Activated T-cell treated with anti-CD3 and anti-CD28 coated beads, Interleukin-2, amount 50 U/mL, for 72 hours (primary cell): ENCODE measurements around the gene TMEM72. TPM values are rescaled to one million over a fixed set of nuclear protein-coding genes. Genes with fewer than 3 reads are reported as not detected.

Experiments
- ATAC-seq, 2 donors: fragments of 150-1000 bp; cut with Tn5 transposase; replicated peaks in 1 of 2; 2 replicates each; pipeline ENCODE4 v1.10.0; 2021; ENCODE audit warnings: moderate library complexity in 2 of 2, mild to moderate bottlenecking in 1 of 2
- DNase-seq, 2 donors: peaks; one replicate each; pipeline ENCODE4 v3.0.0; 2021 to 2022; ENCODE audit warnings: mixed read lengths in 1 of 2
- H3K27ac Mint-ChIP-seq: one replicate; pipeline ENCODE4 v1.8.0; 2022; ENCODE audit warnings: mild to moderate bottlenecking, moderate library complexity, mixed read lengths
- H3K27me3 Mint-ChIP-seq: one replicate; pipeline ENCODE4 v1.8.0; 2022; ENCODE audit warnings: low read depth, mixed read lengths
- H3K36me3 Mint-ChIP-seq, 2 donors: one replicate each; pipeline ENCODE4 v1.8.0; 2022; ENCODE audit warnings: mixed read lengths in 2 of 2, mild to moderate bottlenecking in 1 of 2; ENCODE audit not compliant: insufficient read depth in 2 of 2
- H3K4me1 Mint-ChIP-seq: one replicate; pipeline ENCODE4 v1.8.0; 2022; ENCODE audit warnings: low read depth, mixed read lengths
- H3K4me3 Mint-ChIP-seq, 2 donors: one replicate each; pipeline ENCODE4 v1.8.0; 2022; ENCODE audit warnings: mild to moderate bottlenecking in 2 of 2, mixed read lengths in 2 of 2, moderate library complexity in 2 of 2
- H3K9me3 Mint-ChIP-seq, 2 donors: one replicate each; pipeline ENCODE4 v1.8.0; 2022; ENCODE audit warnings: mixed read lengths in 2 of 2
- total RNA-seq, 2 donors: library from RNA; stranded (reverse); gene quantifications; one replicate each; pipeline ENCODE4 v1.2.3, GENCODE V29; 2022

TMEM72 gene
- total RNA-seq, 2 donors from 2014 or later = not detected

DNA sequence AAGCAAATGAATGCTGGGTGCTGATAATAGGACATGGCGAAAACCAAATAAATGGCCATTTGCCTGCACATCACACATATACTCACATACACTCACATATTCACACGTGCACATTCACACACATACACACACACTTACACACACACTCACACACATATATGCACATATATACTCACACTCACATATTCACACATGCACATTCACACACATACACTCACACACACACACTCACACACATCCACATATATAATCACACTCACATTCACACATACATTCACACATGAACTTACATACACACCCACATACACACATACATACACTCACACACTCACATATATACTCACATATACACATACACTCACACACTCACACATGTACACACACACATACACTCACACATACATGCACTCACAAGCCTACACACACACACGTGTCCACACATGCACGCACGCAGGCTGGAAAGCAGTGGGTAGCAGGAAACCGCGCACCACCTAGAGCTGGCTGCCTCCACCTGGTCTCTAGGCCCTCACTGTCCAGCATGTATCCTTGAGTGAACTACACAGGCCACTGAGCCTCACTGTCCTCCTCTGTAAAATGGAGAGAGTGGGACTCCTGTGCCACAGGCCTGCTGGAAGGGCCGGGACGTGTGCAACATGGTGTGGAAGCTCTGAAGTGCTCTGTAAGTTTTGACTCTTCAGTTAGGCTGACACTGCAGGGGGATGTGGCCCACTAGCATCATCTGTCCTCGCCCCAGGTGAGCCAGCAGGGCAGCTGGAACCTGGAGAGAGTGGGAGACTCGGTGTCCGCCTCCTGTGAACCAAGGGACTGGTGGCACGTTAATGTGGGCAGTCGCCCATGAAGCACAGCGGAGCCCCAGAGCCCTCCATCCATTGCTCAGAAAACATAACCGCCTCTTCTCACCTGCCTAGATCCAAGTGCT lies 14.9 kb downstream of the TMEM72 start:
- no peak for DNase-seq
- Mint-ChIP-seq H3K27me3 (no peaks in the 10 kb centered on the region), H3K27ac (no peak overlapping the region), H3K4me1 (no peaks in the 10 kb centered on the region), H3K9me3 (no peaks in the 10 kb centered on the region), H3K4me3 (no peak overlapping the region), H3K36me3 (no peaks in the 10 kb centered on the region)
- ATAC-seq = no peak

- Mint-ChIP-seq H3K27ac (no peak overlapping the region), H3K27me3 (no peaks in the 10 kb centered on the region), H3K4me1 (no peaks in the 10 kb centered on the region), H3K36me3 (no peaks in the 10 kb centered on the region), H3K9me3 (no peaks in the 10 kb centered on the region), H3K4me3 (no peak overlapping the region)
- DNase-seq = no peak
- ATAC-seq = no peak
Observed at GRCh38 chr10:44926751-44927351, 15.7 kb downstream of the TMEM72 start.

GRCh38 chr10:44927352-44927751 lies 16.2 kb downstream of the TMEM72 start:
- Mint-ChIP-seq H3K4me3 (no peak overlapping the region), H3K27me3 (no peaks in the 10 kb centered on the region), H3K9me3 (no peaks in the 10 kb centered on the region), H3K36me3 (no peaks in the 10 kb centered on the region), H3K4me1 (no peaks in the 10 kb centered on the region), H3K27ac (no peak overlapping the region)
- ATAC-seq (peak in 1 of 2 donors; percentile 38), DNase-seq (no peak)

DNA sequence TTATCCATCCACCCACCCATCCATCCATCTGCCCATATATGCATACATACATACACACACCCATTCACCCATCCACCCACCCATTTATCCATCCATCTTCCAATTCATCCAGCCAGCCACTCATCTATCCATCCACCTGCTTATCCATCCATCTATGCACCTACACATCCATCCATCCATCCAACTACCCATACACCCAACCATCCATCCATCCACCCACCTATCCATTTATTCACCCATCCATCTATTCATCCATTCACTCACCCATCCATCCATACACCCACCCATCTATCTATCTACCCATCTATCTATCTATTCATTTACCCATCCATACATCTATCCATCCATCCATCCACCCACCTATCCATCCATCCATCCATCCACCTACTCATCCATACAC lies 17.3 kb downstream of the TMEM72 start:
- no peak for ATAC-seq
- Mint-ChIP-seq H3K9me3 (no peaks in the 10 kb centered on the region), H3K27me3 (no peaks in the 10 kb centered on the region), H3K27ac (no peak overlapping the region), H3K36me3 (no peaks in the 10 kb centered on the region), H3K4me3 (no peak overlapping the region), H3K4me1 (no peaks in the 10 kb centered on the region)
- no peak for DNase-seq

DNA sequence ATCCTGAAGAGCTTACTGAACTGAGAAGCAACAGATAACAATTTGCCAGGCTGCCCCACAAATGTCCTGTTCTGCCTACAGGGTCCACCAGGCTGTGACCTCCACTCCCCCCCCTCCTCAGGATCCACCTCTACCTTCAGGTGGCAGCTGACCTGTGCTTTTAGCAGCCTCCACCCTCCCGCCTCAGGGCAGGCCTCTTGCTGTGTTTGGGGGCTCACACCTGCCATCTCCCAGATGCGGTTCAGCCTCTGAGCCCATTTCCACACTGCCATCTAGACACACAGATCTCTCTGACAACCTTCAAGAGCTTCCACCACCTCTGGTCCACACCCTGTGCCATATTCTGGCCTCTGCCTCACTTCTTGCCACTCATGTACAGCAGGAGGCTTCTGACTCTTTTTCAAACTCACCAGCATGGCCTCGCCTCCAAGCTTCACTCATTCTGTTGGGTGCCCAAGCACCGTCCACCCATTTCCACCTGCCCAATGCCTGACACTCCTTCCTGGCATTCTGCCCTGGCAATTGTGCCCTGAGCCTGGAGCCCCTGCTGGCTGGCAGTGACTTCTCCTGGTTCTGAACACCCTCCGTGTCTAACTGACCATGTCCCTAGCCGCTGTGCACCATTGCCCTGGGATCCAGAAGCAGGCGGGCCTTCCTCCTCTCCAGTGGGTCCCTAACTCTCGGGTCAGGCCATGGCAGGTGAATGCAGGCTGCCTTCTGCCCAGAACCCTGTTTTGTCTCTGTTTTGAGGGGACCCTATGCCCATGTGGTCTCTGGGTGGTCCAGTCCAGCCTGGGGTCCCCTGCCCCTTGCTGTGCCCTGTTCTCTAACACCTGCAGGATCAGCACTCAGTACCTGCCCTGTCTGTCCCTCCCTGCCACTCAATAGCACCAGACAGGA lies 18.5 kb downstream of the TMEM72 start:
- Mint-ChIP-seq H3K4me3 (no peak overlapping the region), H3K4me1 (no peaks in the 10 kb centered on the region), H3K36me3 (no peaks in the 10 kb centered on the region), H3K9me3 (no peaks in the 10 kb centered on the region), H3K27ac (no peak overlapping the region), H3K27me3 (no peaks in the 10 kb centered on the region)
- ATAC-seq (no peak), DNase-seq (no peak)

DNA sequence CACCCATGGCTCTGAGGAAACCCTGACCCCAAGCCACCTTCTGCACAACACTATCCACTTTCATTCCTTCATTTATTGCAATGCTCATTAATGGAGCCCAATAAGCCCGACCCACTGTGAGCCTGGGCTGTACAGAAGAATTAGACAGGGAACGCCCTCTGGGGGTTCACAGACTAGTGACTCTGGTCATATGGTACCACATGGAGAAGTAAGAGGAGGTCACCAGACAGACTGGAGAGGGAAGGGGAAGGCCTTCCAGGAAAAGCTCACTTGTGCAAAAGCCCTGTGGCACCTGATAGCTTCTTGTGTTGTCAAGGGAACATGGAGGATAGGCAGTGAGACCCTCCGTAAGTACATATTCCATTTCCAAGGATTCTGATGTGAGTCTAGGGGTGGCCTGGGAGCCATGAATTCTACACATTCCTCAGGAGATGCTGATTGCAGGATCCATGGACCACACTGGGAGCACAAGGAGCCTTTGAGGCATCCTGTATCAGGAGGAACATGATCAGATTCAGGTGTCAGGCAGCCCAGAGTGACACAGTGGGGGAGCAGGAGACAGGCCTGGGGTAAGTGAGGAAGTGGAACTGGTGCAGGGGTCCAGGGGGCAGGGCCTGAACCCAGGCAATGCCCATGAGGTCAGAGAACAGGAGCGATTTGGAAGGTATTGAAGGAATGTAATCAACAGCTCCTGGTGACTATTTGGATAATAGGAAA lies 19.9 kb downstream of the TMEM72 start:
- DNase-seq (no peak), ATAC-seq (no peak)
- Mint-ChIP-seq H3K36me3 (no peaks in the 10 kb centered on the region), H3K27ac (no peak overlapping the region), H3K4me1 (peaks cover 6% of the 10 kb centered on the region), H3K4me3 (no peak overlapping the region), H3K27me3 (no peaks in the 10 kb centered on the region), H3K9me3 (no peaks in the 10 kb centered on the region)

DNA sequence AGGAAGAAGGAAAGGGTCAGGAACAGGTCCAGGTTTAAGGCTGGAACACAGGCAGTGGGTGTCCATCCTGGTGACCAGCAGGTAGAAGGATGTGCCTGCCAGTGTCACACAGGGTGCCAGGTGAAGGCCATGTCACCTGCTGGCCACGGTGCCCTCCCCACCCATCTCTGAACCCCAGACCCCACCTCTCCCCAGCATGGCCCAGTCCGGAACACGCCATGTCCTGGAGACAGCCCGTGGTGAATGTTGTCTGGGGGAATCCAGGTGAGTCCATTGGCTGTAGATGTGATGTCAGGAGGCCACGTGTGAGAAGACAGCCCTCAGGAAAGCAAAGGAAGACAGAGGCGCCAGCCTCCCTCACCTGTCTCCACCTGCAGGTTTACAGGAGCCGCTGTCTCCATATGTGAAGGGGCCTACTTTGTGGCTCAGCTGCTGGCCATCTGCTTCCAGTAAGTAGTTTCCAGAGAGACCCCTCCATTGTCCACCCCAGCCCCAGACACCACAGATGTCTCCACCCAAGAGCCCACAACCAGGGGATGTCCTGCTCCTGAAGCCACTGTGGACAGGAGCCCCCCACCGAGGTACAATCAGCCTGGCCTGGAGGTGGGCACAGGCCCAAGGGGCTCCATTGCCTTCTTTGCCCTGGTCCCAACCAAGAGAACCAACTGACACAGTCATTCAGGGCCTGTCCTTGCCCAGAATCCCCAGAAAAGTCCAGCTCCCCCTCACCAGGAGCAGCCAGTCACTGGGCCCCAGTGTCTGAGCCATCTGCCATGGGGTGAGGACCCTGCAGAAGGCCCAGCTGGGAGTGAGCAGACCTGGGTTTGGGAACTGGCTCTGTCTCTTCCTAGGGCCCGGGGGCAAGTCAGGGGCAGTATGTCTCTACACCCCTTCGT lies 20.7 kb downstream of the TMEM72 start:
- no peak for DNase-seq
- H3K4me1 Mint-ChIP-seq = peaks cover 6% of the 10 kb centered on the region

GRCh38 chr10:44932517-44933450 lies 21.6 kb downstream of the TMEM72 start:
- Mint-ChIP-seq H3K36me3 (no peaks in the 10 kb centered on the region), H3K9me3 (no peaks in the 10 kb centered on the region)

More for the DNA sequence above, 20.7 kb downstream of the TMEM72 start:
- Mint-ChIP-seq H3K9me3 (no peaks in the 10 kb centered on the region), H3K4me3 (no peak overlapping the region), H3K27ac (no peak overlapping the region), H3K27me3 (no peaks in the 10 kb centered on the region), H3K36me3 (no peaks in the 10 kb centered on the region)
- ATAC-seq = peak in 1 of 2 donors; percentile 6

DNA sequence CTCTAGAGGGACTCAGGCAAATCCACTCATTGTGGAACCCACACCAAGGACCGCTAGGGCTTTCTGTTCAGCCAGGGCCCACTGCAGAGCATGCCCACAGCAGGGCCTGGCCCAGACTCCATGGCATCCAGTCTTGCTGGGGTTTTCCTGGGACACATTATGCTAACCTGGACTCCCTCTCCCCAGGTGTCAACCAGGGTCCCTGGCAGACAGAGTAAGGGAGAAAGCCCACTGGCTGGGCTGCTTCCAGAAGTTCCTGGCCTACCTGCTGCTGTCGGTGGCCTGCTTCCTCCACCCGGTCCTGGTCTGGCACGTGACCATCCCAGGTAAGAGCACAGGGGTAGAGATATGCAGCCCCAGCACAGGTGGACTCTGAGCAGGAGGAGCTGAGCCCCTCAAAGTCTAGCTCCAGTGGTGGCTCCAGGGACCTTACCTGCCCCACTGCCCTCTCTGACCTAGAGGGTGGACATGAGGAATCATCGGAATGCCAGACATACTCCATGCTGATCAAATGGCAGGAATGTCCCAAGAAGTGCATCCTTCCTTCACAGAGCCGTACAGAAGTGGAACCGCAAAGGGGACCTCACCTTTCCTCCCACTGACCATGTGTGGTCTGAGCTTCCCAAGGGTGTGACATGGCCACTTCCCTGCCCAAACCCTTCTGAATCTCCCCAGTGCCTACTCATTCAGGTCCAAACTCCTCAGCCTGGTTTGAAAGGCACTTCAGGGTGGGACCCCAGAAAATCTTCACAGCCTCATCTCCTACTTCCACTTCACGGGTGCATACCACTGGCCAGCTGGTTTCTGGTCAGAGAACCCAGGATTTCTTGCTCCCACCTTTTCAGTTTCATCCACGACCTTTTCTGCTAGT lies 22.5 kb downstream of the TMEM72 start:
- H3K9me3 Mint-ChIP-seq = no peaks in the 10 kb centered on the region
- no peak overlapping the region for H3K27ac Mint-ChIP-seq
- H3K36me3 Mint-ChIP-seq = no peaks in the 10 kb centered on the region
- no peak overlapping the region for H3K4me3 Mint-ChIP-seq
- no peaks in the 10 kb centered on the region for H3K27me3 Mint-ChIP-seq
- ATAC-seq (no peak), DNase-seq (no peak)
- H3K4me1 Mint-ChIP-seq = peaks cover 6% of the 10 kb centered on the region

More at GRCh38 chr10:44932517-44933450, 21.6 kb downstream of the TMEM72 start:
- Mint-ChIP-seq H3K4me3 (no peak overlapping the region), H3K27me3 (no peaks in the 10 kb centered on the region), H3K27ac (no peak overlapping the region), H3K4me1 (peaks cover 6% of the 10 kb centered on the region)
- ATAC-seq (peak; percentile 96 to 97), DNase-seq (peak; percentile 86 to 91)

DNA sequence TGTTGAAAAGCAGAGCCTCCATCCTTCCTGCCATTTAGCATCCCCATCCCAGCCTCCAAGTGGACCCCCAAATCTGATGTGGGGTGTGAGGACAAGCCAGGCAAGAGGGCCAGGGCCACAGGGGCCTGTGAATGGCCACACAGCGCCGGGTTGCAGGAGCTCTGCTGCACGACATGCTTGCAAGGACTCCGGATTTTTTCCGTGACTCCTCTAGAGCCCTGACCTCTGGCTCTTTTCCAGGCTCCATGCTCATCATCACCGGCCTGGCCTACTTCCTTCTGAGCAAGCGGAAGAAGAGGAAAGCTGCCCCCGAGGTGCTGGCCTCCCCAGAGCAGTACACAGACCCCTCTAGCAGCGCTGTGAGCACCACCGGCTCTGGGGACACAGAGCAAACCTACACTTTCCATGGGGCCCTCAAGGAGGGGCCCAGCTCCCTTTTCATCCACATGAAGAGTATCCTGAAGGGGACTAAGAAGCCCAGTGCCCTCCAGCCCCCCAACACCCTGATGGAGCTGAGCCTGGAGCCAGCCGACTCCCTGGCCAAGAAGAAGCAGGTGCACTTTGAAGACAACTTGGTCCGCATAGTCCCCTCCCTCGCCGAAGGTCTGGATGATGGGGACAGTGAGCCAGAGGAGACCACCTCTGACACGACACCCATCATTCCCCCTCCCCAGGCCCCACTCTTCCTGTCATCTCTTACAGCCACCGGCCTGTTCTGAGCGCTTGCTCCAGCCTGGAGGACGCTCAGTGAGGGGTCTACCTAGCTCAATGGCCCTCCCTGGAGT lies 23.5 kb downstream of the TMEM72 start:
- no peak for DNase-seq
- no peaks in the 10 kb centered on the region for H3K27me3 Mint-ChIP-seq
- no peak for ATAC-seq
- H3K4me3 Mint-ChIP-seq = no peak overlapping the region
- no peak overlapping the region for H3K27ac Mint-ChIP-seq
- peaks cover 6% of the 10 kb centered on the region for H3K4me1 Mint-ChIP-seq
- H3K9me3 Mint-ChIP-seq = peaks cover 0 to 1% of the 10 kb centered on the region in 2 donors
- no peaks in the 10 kb centered on the region for H3K36me3 Mint-ChIP-seq
